Activated T-cell treated with anti-CD3 and anti-CD28 coated beads for 1 hour (primary cell): Measurements from ENCODE around the gene TMPRSS13.

ENCODE experiments used
- DNase-seq: peaks from one replicate; pipeline ENCODE4 v3.0.0-alpha.2; 2020; ENCODE audit warnings: low read depth

TMPRSS13 gene

GRCh38 chr11:117855186-117855845, 73.9 kb downstream of the TMPRSS13 start:
- DNase-seq = no peak

GRCh38 chr11:117852309-117852708, 76.9 kb downstream of the TMPRSS13 start:
- DNase-seq = no peak

GRCh38 chr11:117851852-117852251, 77.3 kb downstream of the TMPRSS13 start:
- DNase-seq = no peak

GRCh38 chr11:117851106-117851505, 78.1 kb downstream of the TMPRSS13 start:
- no peak for DNase-seq
